ENCODE measurements around the gene VSIG10L. TPM values are rescaled to one million over a fixed set of nuclear protein-coding genes. Genes with fewer than 3 reads are reported as not detected.

VSIG10L gene
- total RNA-seq, 2 donors from 2014 or later, result 0.22 TPM; not detected in 1

- no peaks in the 10 kb centered on the region for H3K9me3 ChIP-seq (ENCODE audit: control insufficient read depth, low read length, poor library complexity, severe bottlenecking)
- no peak overlapping the region for H3K27ac Mint-ChIP-seq
- peaks cover 58% of the 10 kb centered on the region for H3K27me3 Mint-ChIP-seq
- DNase-seq, result no peak
- peak; percentile 62 for ATAC-seq
- peaks cover 5% of the 10 kb centered on the region for H3K36me3 Mint-ChIP-seq (ENCODE audit: low read depth)
- H3K4me3 Mint-ChIP-seq, result no peak overlapping the region
- peaks cover 3% of the 10 kb centered on the region for H3K4me1 Mint-ChIP-seq
Measured at GRCh38 chr19:51325161-51325976, 16.6 kb downstream of the VSIG10L start.

- Mint-ChIP-seq H3K4me3 (no peak overlapping the region), H3K36me3 (ENCODE audit: low read depth) (peaks cover 2% of the 10 kb centered on the region), H3K4me1 (peaks cover 3% of the 10 kb centered on the region), H3K27ac (no peak overlapping the region), H3K27me3 (peaks cover 49% of the 10 kb centered on the region)
- no peaks in the 10 kb centered on the region for H3K9me3 ChIP-seq (ENCODE audit: control insufficient read depth, low read length, poor library complexity, severe bottlenecking)
- no peak for ATAC-seq
- DNase-seq, result no peak
Measured at GRCh38 chr19:51324167-51324481, 17.8 kb downstream of the VSIG10L start.

GRCh38 chr19:51323481-51324166 is 18.3 kb downstream of the VSIG10L start:
- ATAC-seq (peak; percentile 26), DNase-seq (no peak)
- Mint-ChIP-seq H3K4me1 (peaks cover 3% of the 10 kb centered on the region), H3K27ac (no peak overlapping the region), H3K36me3 (ENCODE audit: low read depth) (peaks cover 2% of the 10 kb centered on the region), H3K27me3 (peaks cover 47% of the 10 kb centered on the region), H3K4me3 (no peak overlapping the region)
- no peaks in the 10 kb centered on the region for H3K9me3 ChIP-seq (ENCODE audit: control insufficient read depth, low read length, poor library complexity, severe bottlenecking)

- Mint-ChIP-seq H3K36me3 (ENCODE audit: low read depth) (peaks cover 2% of the 10 kb centered on the region), H3K27me3 (peaks cover 32% of the 10 kb centered on the region), H3K4me3 (no peak overlapping the region), H3K27ac (no peak overlapping the region), H3K4me1 (no peaks in the 10 kb centered on the region)
- DNase-seq (no peak), ATAC-seq (no peak)
- H3K9me3 ChIP-seq (ENCODE audit: control insufficient read depth, low read length, poor library complexity, severe bottlenecking), result no peaks in the 10 kb centered on the region
Measured at GRCh38 chr19:51321799-51322198, 20.1 kb downstream of the VSIG10L start.

- Mint-ChIP-seq H3K4me3 (no peak overlapping the region), H3K4me1 (no peaks in the 10 kb centered on the region), H3K27ac (no peak overlapping the region), H3K27me3 (peaks cover 22% of the 10 kb centered on the region), H3K36me3 (ENCODE audit: low read depth) (peaks cover 2% of the 10 kb centered on the region)
- no peaks in the 10 kb centered on the region for H3K9me3 ChIP-seq (ENCODE audit: control insufficient read depth, low read length, poor library complexity, severe bottlenecking)
- DNase-seq (no peak), ATAC-seq (no peak)
Measured at GRCh38 chr19:51320280-51320657, 21.7 kb downstream of the VSIG10L start.

- H3K9me3 ChIP-seq (ENCODE audit: control insufficient read depth, low read length, poor library complexity, severe bottlenecking), result no peaks in the 10 kb centered on the region
- peaks cover 2% of the 10 kb centered on the region for H3K36me3 Mint-ChIP-seq (ENCODE audit: low read depth)
- DNase-seq (no peak), ATAC-seq (no peak)
- H3K27ac Mint-ChIP-seq, result no peak overlapping the region
- H3K4me3 Mint-ChIP-seq, result no peak overlapping the region
- H3K27me3 Mint-ChIP-seq, result peaks cover 22% of the 10 kb centered on the region
- H3K4me1 Mint-ChIP-seq, result no peaks in the 10 kb centered on the region
Measured at GRCh38 chr19:51319649-51320279, 22.2 kb downstream of the VSIG10L start.

GRCh38 chr19:51318687-51319648 is 23.0 kb downstream of the VSIG10L start:
- Mint-ChIP-seq H3K27ac (no peak overlapping the region), H3K27me3 (peaks cover 22% of the 10 kb centered on the region), H3K4me3 (no peak overlapping the region), H3K36me3 (ENCODE audit: low read depth) (peaks cover 2% of the 10 kb centered on the region), H3K4me1 (no peaks in the 10 kb centered on the region)
- DNase-seq (no peak), ATAC-seq (no peak)
- H3K9me3 ChIP-seq (ENCODE audit: control insufficient read depth, low read length, poor library complexity, severe bottlenecking), result no peaks in the 10 kb centered on the region

- no peaks in the 10 kb centered on the region for H3K9me3 ChIP-seq (ENCODE audit: control insufficient read depth, low read length, poor library complexity, severe bottlenecking)
- H3K4me3 Mint-ChIP-seq, result no peak overlapping the region
- DNase-seq (no peak), ATAC-seq (no peak)
- peaks cover 5% of the 10 kb centered on the region for H3K36me3 Mint-ChIP-seq (ENCODE audit: low read depth)
- peaks cover 24% of the 10 kb centered on the region for H3K27me3 Mint-ChIP-seq
- peaks cover 4% of the 10 kb centered on the region for H3K4me1 Mint-ChIP-seq
- H3K27ac Mint-ChIP-seq, result no peak overlapping the region
Measured at GRCh38 chr19:51317968-51318367, 24.0 kb downstream of the VSIG10L start.

- peaks cover 29% of the 10 kb centered on the region for H3K27me3 Mint-ChIP-seq
Measured at GRCh38 chr19:51317376-51317775, 24.6 kb downstream of the VSIG10L start.

GRCh38 chr19:51316688-51317087 is 25.3 kb downstream of the VSIG10L start:
- Mint-ChIP-seq H3K27ac (no peak overlapping the region), H3K4me3 (no peak overlapping the region)

More at GRCh38 chr19:51317376-51317775, 24.6 kb downstream of the VSIG10L start:
- Mint-ChIP-seq H3K4me1 (peaks cover 4% of the 10 kb centered on the region), H3K27ac (no peak overlapping the region), H3K4me3 (no peak overlapping the region), H3K36me3 (ENCODE audit: low read depth) (peaks cover 8% of the 10 kb centered on the region)
- DNase-seq, result no peak
- no peaks in the 10 kb centered on the region for H3K9me3 ChIP-seq (ENCODE audit: control insufficient read depth, low read length, poor library complexity, severe bottlenecking)
- no peak for ATAC-seq

GRCh38 chr19:51311351-51312257 is 30.3 kb downstream of the VSIG10L start, which contains the start of gene IGLON5:
Gene IGLON5, plus strand, starts transcription at chr19:51311644. Its CDS starts 204 bp downstream, at chr19:51311848.
- no peak within 1 kb of the TSS for H3K27ac Mint-ChIP-seq
- peaks cover 15% of the 10 kb centered on the region for H3K36me3 Mint-ChIP-seq (ENCODE audit: low read depth)
- DNase-seq, result no peak
- H3K4me1 Mint-ChIP-seq, result peaks cover 7% of the 10 kb centered on the region
- H3K27me3 Mint-ChIP-seq, result peaks cover 60% of the 10 kb centered on the region
- H3K9me3 ChIP-seq (ENCODE audit: control insufficient read depth, low read length, poor library complexity, severe bottlenecking), result no peaks in the 10 kb centered on the region
- no peak within 1 kb of the TSS for H3K4me3 Mint-ChIP-seq
- ATAC-seq, result no peak

More at GRCh38 chr19:51316688-51317087, 25.3 kb downstream of the VSIG10L start:
- Mint-ChIP-seq H3K4me1 (peaks cover 7% of the 10 kb centered on the region), H3K27me3 (peaks cover 32% of the 10 kb centered on the region), H3K36me3 (ENCODE audit: low read depth) (peaks cover 11% of the 10 kb centered on the region)
- H3K9me3 ChIP-seq (ENCODE audit: control insufficient read depth, low read length, poor library complexity, severe bottlenecking), result no peaks in the 10 kb centered on the region
- ATAC-seq (no peak), DNase-seq (no peak)

GRCh38 chr19:51305479-51305878 is 36.5 kb downstream of the VSIG10L start:
- Mint-ChIP-seq H3K27me3 (peaks cover 27% of the 10 kb centered on the region), H3K36me3 (ENCODE audit: low read depth) (peaks cover 4% of the 10 kb centered on the region), H3K27ac (no peak overlapping the region), H3K4me1 (no peaks in the 10 kb centered on the region), H3K4me3 (no peak overlapping the region)
- H3K9me3 ChIP-seq (ENCODE audit: control insufficient read depth, low read length, poor library complexity, severe bottlenecking), result no peaks in the 10 kb centered on the region
- ATAC-seq (no peak), DNase-seq (no peak)
